IPS-15b (cell line): Measurements from ENCODE around the gene GNG12.

ENCODE experiments used
- H3K27me3 ChIP-seq: one replicate; pipeline ENCODE4 v1.6.1; 2013; ENCODE audit warnings: low read length; ENCODE audit not compliant: control insufficient read depth, insufficient read depth
- H3K36me3 ChIP-seq: one replicate; pipeline ENCODE4 v1.6.1; 2013; ENCODE audit warnings: low read length; ENCODE audit not compliant: control insufficient read depth, insufficient read depth
- H3K4me1 ChIP-seq: one replicate; pipeline ENCODE4 v1.6.1; 2013; ENCODE audit warnings: mild to moderate bottlenecking, low read length; ENCODE audit not compliant: control insufficient read depth, insufficient read depth
- H3K4me3 ChIP-seq: one replicate; pipeline ENCODE4 v1.5.1; 2013; ENCODE audit warnings: low read depth, low read length
- H3K9ac ChIP-seq: one replicate; pipeline ENCODE4 v1.6.1; 2013; ENCODE audit warnings: low read depth, mild to moderate bottlenecking, low read length
- H3K9me3 ChIP-seq: one replicate; pipeline ENCODE4 v1.6.1; 2013; ENCODE audit warnings: mild to moderate bottlenecking, low read length; ENCODE audit not compliant: control insufficient read depth, insufficient read depth

The GNG12 gene

DNA sequence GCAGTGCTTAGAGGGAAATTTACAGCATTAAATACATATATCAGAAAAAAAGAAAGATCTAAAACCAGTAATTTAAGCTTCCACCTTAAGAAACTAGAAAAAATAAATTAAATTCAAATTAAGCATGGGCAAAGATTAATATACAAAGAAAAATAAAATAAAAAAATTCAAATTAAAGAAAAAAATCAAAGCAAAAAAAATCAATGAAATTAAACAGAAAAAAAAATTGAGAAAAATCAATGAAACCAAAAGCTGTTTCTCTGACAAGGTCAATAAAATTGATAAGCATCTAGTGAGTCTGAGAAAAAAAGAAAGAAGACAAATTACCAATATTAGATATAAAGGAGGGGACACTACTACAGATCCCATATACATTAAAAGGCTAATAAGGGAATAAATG, 26.0 kb downstream of the GNG12 start:
- Histone ChIP-seq H3K4me3 (no peak overlapping the region), H3K27me3 (no peaks in the 10 kb centered on the region), H3K9ac (no peak overlapping the region), H3K4me1 (no peaks in the 10 kb centered on the region), H3K36me3 (no peaks in the 10 kb centered on the region), H3K9me3 (no peaks in the 10 kb centered on the region)

DNA sequence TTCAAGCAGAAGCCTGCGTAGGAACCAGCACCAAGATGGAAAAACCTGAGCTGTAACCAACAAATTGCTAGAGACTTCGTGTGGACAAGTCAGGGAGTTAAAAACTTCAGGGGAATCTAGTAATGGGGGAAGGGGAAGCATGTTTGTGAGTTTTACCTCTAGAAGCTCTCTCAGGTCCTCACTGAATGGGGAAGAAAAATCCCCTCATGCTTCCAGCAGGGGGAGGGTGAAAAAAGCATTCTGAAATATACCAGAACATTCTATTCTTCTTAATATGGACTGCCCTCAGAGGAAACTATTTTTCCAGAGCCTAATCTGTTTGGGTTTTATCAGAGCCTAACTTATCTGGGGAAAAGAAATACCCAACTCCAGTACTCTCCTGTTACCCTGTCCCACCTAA, 28.6 kb downstream of the GNG12 start:
- Histone ChIP-seq H3K4me3 (no peak overlapping the region), H3K9me3 (no peaks in the 10 kb centered on the region), H3K27me3 (no peaks in the 10 kb centered on the region), H3K9ac (no peak overlapping the region), H3K36me3 (no peaks in the 10 kb centered on the region), H3K4me1 (no peaks in the 10 kb centered on the region)

GRCh38 chr1:67803380-67804279, 29.6 kb downstream of the GNG12 start:
- H3K9ac ChIP-seq: no peak overlapping the region
- no peak overlapping the region for H3K4me3 ChIP-seq
- no peaks in the 10 kb centered on the region for H3K4me1 ChIP-seq
- H3K36me3 ChIP-seq: no peaks in the 10 kb centered on the region
- H3K9me3 ChIP-seq: no peaks in the 10 kb centered on the region
- no peaks in the 10 kb centered on the region for H3K27me3 ChIP-seq

- no peaks in the 10 kb centered on the region for H3K4me1 ChIP-seq
- H3K27me3 ChIP-seq: no peaks in the 10 kb centered on the region
- H3K4me3 ChIP-seq: no peak overlapping the region
- H3K9me3 ChIP-seq: no peaks in the 10 kb centered on the region
- no peak overlapping the region for H3K9ac ChIP-seq
- H3K36me3 ChIP-seq: no peaks in the 10 kb centered on the region
Measured at GRCh38 chr1:67802565-67802964, 30.7 kb downstream of the GNG12 start.

DNA sequence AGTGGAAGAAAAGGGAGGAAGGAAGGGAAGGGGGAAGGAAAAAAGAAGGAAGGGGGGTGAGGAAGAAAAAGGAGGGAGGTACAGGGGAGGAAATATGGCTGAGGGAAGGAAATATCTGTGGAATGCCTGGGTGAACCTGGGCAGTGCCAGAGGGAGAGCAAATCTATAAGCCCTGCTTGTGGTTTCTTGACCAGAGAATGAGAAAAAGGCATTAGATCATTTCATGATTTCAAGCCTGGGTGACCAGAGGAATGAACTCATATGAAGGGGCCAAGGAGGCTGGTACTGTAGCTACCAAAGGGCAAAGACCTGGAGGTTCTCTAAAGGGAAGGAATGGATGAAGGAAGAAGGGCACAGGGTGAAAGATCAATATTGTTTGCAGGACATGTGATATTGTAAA, 31.4 kb downstream of the GNG12 start:
- no peaks in the 10 kb centered on the region for H3K4me1 ChIP-seq
- no peaks in the 10 kb centered on the region for H3K27me3 ChIP-seq
- no peaks in the 10 kb centered on the region for H3K9me3 ChIP-seq
- H3K9ac ChIP-seq: no peak overlapping the region
- H3K4me3 ChIP-seq: no peak overlapping the region
- no peaks in the 10 kb centered on the region for H3K36me3 ChIP-seq

GRCh38 chr1:67795179-67795912, 37.9 kb downstream of the GNG12 start:
- Histone ChIP-seq H3K36me3 (no peaks in the 10 kb centered on the region), H3K9me3 (no peaks in the 10 kb centered on the region), H3K4me3 (no peak overlapping the region), H3K4me1 (peaks cover 13% of the 10 kb centered on the region), H3K9ac (no peak overlapping the region), H3K27me3 (no peaks in the 10 kb centered on the region)

- peaks cover 13% of the 10 kb centered on the region for H3K4me1 ChIP-seq
Measured at GRCh38 chr1:67793562-67793961, 39.7 kb downstream of the GNG12 start.

DNA sequence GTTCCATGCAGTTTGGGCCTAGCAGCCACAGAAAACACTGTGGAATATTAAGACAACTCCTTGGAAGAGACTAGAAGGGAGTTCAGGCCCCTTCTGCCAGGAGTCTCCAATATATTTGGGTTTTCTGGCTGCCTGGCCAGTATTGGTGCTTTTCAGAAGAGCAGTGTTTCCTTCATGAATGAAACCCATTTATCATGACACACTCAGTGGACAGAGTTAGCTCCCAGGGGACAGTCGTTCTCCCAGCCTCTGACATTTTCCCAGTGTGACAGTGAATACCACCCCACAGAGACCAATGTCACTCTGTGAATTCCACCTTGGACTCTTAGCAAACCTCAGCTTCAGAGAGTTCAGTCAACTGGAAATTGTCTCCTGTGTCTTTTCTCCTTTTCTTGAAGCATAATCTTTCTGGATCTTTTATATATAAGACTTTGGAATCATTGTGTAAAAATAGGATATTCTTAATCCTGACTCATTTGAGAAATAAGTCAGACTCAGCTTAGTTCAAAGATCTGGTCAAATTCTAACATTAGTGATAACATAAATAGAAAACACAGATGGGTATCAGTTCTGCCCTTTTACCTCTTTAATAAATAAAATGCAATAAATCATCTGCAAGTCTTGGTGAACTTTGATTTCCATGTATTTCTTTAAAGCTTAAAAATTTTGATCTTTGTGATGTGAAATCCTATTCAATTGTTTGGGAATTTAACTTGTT, 40.4 kb downstream of the GNG12 start:
- Histone ChIP-seq H3K36me3 (no peaks in the 10 kb centered on the region), H3K4me1 (peaks cover 13% of the 10 kb centered on the region), H3K27me3 (no peaks in the 10 kb centered on the region), H3K4me3 (no peak overlapping the region), H3K9me3 (no peaks in the 10 kb centered on the region), H3K9ac (no peak overlapping the region)

More at GRCh38 chr1:67793562-67793961, 39.7 kb downstream of the GNG12 start:
- H3K27me3 ChIP-seq: no peaks in the 10 kb centered on the region
- H3K9ac ChIP-seq: no peak overlapping the region
- H3K4me3 ChIP-seq: no peak overlapping the region
- H3K9me3 ChIP-seq: no peaks in the 10 kb centered on the region
- H3K36me3 ChIP-seq: no peaks in the 10 kb centered on the region

DNA sequence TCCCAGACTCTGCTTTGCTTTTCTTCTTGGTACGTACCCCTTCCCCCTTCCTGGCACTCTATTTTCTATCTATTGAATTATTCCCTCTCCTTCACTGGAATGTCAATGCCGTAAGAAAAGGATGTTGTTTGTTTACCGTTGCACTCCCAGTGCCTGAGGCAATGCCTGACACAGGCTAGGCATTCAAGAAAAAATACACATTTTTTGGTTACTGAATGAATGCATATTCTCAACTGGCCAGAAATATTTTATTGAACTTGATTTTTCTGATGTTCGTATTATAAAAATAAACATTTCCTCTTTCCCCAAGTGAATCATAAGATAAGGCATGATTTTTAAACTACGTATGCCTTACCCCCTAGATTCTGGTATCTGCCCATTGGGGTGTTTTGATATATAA, 41.2 kb downstream of the GNG12 start:
- Histone ChIP-seq H3K27me3 (no peaks in the 10 kb centered on the region), H3K9ac (no peak overlapping the region), H3K36me3 (no peaks in the 10 kb centered on the region), H3K9me3 (no peaks in the 10 kb centered on the region), H3K4me3 (no peak overlapping the region), H3K4me1 (peaks cover 13% of the 10 kb centered on the region)

- no peak overlapping the region for H3K4me3 ChIP-seq
Measured at GRCh38 chr1:67791686-67792085, 41.6 kb downstream of the GNG12 start.

DNA sequence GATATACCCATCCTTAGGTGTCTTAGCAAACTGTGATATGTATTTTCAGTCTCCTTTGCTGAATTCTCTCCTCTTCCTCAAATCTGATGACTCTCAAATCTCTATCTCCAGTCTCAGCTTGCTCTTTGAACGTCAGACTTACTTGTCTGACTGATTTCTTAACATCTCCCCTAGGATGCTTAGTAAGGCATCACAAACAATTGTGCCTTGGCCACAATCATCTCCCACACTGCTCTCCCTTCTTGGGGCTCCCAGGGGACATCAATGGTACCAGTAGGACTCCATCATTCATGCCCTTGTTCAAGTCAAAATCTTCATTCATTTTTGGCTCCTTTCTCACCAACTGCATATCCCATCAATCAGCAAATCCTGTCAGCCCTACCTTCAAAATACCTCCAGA, 42.0 kb downstream of the GNG12 start:
- H3K4me3 ChIP-seq: no peak overlapping the region
- no peaks in the 10 kb centered on the region for H3K27me3 ChIP-seq
- no peaks in the 10 kb centered on the region for H3K36me3 ChIP-seq
- H3K9ac ChIP-seq: no peak overlapping the region
- H3K9me3 ChIP-seq: no peaks in the 10 kb centered on the region
- H3K4me1 ChIP-seq: peaks cover 13% of the 10 kb centered on the region

More at GRCh38 chr1:67791686-67792085, 41.6 kb downstream of the GNG12 start:
- Histone ChIP-seq H3K36me3 (no peaks in the 10 kb centered on the region), H3K9ac (no peak overlapping the region), H3K9me3 (no peaks in the 10 kb centered on the region), H3K27me3 (no peaks in the 10 kb centered on the region), H3K4me1 (peaks cover 13% of the 10 kb centered on the region)
